ENCODE results near the gene GALNTL6. TPM values are rescaled to one million over a fixed set of nuclear protein-coding genes. Genes with fewer than 3 reads are reported as not detected.
A peak's percentile ranks its signal among the peaks of the same experiment; 100 is the strongest.

Gene GALNTL6
- total and polyA plus RNA-seq, 4 donors: 0.08 to 0.09 (median 0.09) TPM; not detected in 1

GRCh38 chr4:171779301-171779700 lies 33.9 kb upstream of the GALNTL6 start:
- Histone ChIP-seq H3K4me3 (no peak overlapping the region), H3K4me1 (ENCODE audit: control insufficient read depth in 5 of 5, insufficient read depth in 5 of 5, low read length in 5 of 5) (no peaks in the 10 kb centered on the region), H3K27me3 (ENCODE audit: control insufficient read depth in 3 of 3, insufficient read depth in 3 of 3, low read length in 2 of 3) (no peaks in the 10 kb centered on the region), H3K27ac (ENCODE audit: low read depth in 1 of 2, low read length in 1 of 2) (no peak overlapping the region), H3K9ac (ENCODE audit: insufficient read depth in 1 of 2, low read length in 2 of 2) (no peak overlapping the region), H3K9me3 (ENCODE audit: control insufficient read depth in 4 of 4, insufficient read depth in 3 of 4, low read length in 3 of 4) (peaks cover 0 to 6% (median 3%) of the 10 kb centered on the region in 4 donors), H3K36me3 (ENCODE audit: control insufficient read depth in 4 of 4, insufficient read depth in 4 of 4, low read length in 4 of 4) (no peaks in the 10 kb centered on the region)
- 89 to 90% methylated on average over 5 of the region's 5 CpGs for WGBS, 2 donors
- ATAC-seq (ENCODE audit: insufficient read depth, low FRiP score) (no peak), DNase-seq (no peak)
- TF ChIP-seq CTCF (IDR thresholded peaks at IDR 0.05; ENCODE audit: control extremely low read depth, extremely low read depth): no peak

- Histone ChIP-seq H3K4me3 (no peak overlapping the region), H3K27ac (ENCODE audit: low read depth in 1 of 2, low read length in 1 of 2) (no peak overlapping the region), H3K9ac (ENCODE audit: insufficient read depth in 1 of 2, low read length in 2 of 2) (no peak overlapping the region), H3K27me3 (ENCODE audit: control insufficient read depth in 3 of 3, insufficient read depth in 3 of 3, low read length in 2 of 3) (no peaks in the 10 kb centered on the region), H3K4me1 (ENCODE audit: control insufficient read depth in 5 of 5, insufficient read depth in 5 of 5, low read length in 5 of 5) (no peaks in the 10 kb centered on the region), H3K9me3 (ENCODE audit: control insufficient read depth in 4 of 4, insufficient read depth in 3 of 4, low read length in 3 of 4) (peaks cover 0 to 6% (median 3%) of the 10 kb centered on the region in 4 donors), H3K36me3 (ENCODE audit: control insufficient read depth in 4 of 4, insufficient read depth in 4 of 4, low read length in 4 of 4) (no peaks in the 10 kb centered on the region)
- ATAC-seq (ENCODE audit: insufficient read depth, low FRiP score) (no peak), DNase-seq (peak in 1 of 3 donors; percentile 2)
- 70 to 81% methylated on average over 3 of the region's 3 CpGs for WGBS, 2 donors
- TF ChIP-seq CTCF (IDR thresholded peaks at IDR 0.05; ENCODE audit: control extremely low read depth, extremely low read depth): no peak
Measured at GRCh38 chr4:171785388-171785787, 27.8 kb upstream of the GALNTL6 start.

GRCh38 chr4:171793723-171794122 lies 19.5 kb upstream of the GALNTL6 start:
- 82 to 87% methylated on average over 5 of the region's 5 CpGs for WGBS, 2 donors
- H3K36me3 ChIP-seq (ENCODE audit: control insufficient read depth in 4 of 4, insufficient read depth in 4 of 4, low read length in 4 of 4): no peaks in the 10 kb centered on the region
- no peak for DNase-seq
- no peak for ATAC-seq (ENCODE audit: insufficient read depth, low FRiP score)
- no peak overlapping the region for H3K4me3 ChIP-seq
- H3K27me3 ChIP-seq (ENCODE audit: control insufficient read depth in 3 of 3, insufficient read depth in 3 of 3, low read length in 2 of 3): no peaks in the 10 kb centered on the region
- TF ChIP-seq CTCF (IDR thresholded peaks at IDR 0.05; ENCODE audit: control extremely low read depth, extremely low read depth): no peak
- peaks cover 0 to 2% (median 0%) of the 10 kb centered on the region in 4 donors for H3K9me3 ChIP-seq (ENCODE audit: control insufficient read depth in 4 of 4, insufficient read depth in 3 of 4, low read length in 3 of 4)
- no peak overlapping the region for H3K9ac ChIP-seq (ENCODE audit: insufficient read depth in 1 of 2, low read length in 2 of 2)
- H3K27ac ChIP-seq (ENCODE audit: low read depth in 1 of 2, low read length in 1 of 2): no peak overlapping the region
- no peaks in the 10 kb centered on the region for H3K4me1 ChIP-seq (ENCODE audit: control insufficient read depth in 5 of 5, insufficient read depth in 5 of 5, low read length in 5 of 5)

GRCh38 chr4:171794528-171794927 lies 18.7 kb upstream of the GALNTL6 start:
- ATAC-seq (ENCODE audit: insufficient read depth, low FRiP score): no peak
- 80 to 88% methylated on average over 2 of the region's 2 CpGs for WGBS, 2 donors

More at GRCh38 chr4:171794528-171794927, 18.7 kb upstream of the GALNTL6 start:
- Histone ChIP-seq H3K27me3 (ENCODE audit: control insufficient read depth in 3 of 3, insufficient read depth in 3 of 3, low read length in 2 of 3) (no peaks in the 10 kb centered on the region), H3K36me3 (ENCODE audit: control insufficient read depth in 4 of 4, insufficient read depth in 4 of 4, low read length in 4 of 4) (no peaks in the 10 kb centered on the region), H3K4me3 (no peak overlapping the region), H3K27ac (ENCODE audit: low read depth in 1 of 2, low read length in 1 of 2) (no peak overlapping the region), H3K9ac (ENCODE audit: insufficient read depth in 1 of 2, low read length in 2 of 2) (no peak overlapping the region), H3K9me3 (ENCODE audit: control insufficient read depth in 4 of 4, insufficient read depth in 3 of 4, low read length in 3 of 4) (peaks cover 0 to 2% (median 0%) of the 10 kb centered on the region in 4 donors), H3K4me1 (ENCODE audit: control insufficient read depth in 5 of 5, insufficient read depth in 5 of 5, low read length in 5 of 5) (no peaks in the 10 kb centered on the region)
- DNase-seq: no peak
- no peak for TF ChIP-seq CTCF (IDR thresholded peaks at IDR 0.05; ENCODE audit: control extremely low read depth, extremely low read depth)
